Tibial nerve (tissue), 3 donors: ENCODE data around the gene ZFAND2B.

Experiments used
- POLR2A ChIP-seq, 2 donors: fragments of 450-650 bp; IDR thresholded peaks; one replicate each; pipeline ENCODE4 v1.6.1; 2017; ENCODE audit warnings: antibody characterized with exemption in 2 of 2, mild to moderate bottlenecking in 2 of 2, moderate library complexity in 2 of 2
- TF ChIP-seq, protein P1 (sequence below), 5 experiments: fragments of 200-600 bp in 3 of 5; fragments of 450-650 bp in 2 of 5; sonication (generic) in 3 of 5; IDR thresholded peaks; one replicate each; pipeline ENCODE4 v1.5.1; 2016 to 2019; ENCODE audit warnings: antibody characterized with exemption in 5 of 5, mild to moderate bottlenecking in 3 of 5, moderate library complexity in 2 of 5

DNA sequence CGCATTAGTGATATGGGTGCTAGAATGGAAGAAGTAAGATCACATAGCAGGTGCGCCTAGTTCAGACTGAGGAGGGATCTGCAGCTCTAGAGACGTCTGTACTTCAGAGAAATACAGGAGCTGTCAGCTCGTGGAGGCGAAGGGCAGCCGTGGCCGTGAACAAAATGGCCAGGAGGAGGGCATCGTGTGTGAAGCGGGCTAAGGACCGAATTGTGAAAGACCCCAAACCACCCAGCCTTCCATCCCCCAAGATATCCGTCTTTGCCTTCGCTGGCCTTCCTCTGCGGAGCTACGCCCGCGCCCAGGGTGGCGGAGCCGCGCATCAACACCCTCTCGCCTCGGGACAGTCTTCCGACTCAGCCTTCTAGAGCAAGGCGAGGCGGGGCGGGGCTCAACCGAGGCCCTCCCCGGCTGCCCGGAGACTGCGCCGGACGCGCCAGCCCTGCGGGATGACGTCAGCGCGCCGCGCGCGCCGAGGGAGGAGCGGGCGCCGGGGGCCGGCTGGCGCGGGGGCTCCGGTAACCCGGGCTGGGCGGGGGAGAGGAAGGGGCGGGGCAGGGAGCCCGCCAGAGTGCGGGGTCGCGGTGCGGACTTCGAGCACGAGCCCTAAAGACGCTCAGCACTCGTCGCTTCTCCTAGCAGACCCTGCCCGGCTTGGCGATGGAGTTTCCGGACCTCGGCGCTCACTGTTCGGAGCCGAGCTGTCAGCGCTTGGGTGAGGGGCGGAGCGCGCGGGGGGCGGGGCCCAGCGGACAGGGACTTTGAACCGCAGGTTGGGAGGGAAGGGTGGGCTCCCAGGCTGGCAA lies at the start of gene ZFAND2B:
- TF ChIP-seq, protein P1, sequence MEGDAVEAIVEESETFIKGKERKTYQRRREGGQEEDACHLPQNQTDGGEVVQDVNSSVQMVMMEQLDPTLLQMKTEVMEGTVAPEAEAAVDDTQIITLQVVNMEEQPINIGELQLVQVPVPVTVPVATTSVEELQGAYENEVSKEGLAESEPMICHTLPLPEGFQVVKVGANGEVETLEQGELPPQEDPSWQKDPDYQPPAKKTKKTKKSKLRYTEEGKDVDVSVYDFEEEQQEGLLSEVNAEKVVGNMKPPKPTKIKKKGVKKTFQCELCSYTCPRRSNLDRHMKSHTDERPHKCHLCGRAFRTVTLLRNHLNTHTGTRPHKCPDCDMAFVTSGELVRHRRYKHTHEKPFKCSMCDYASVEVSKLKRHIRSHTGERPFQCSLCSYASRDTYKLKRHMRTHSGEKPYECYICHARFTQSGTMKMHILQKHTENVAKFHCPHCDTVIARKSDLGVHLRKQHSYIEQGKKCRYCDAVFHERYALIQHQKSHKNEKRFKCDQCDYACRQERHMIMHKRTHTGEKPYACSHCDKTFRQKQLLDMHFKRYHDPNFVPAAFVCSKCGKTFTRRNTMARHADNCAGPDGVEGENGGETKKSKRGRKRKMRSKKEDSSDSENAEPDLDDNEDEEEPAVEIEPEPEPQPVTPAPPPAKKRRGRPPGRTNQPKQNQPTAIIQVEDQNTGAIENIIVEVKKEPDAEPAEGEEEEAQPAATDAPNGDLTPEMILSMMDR (IDR thresholded peaks at IDR 0.05) = peak in 2 of 5 experiments; percentile 65 to 68
- TF ChIP-seq POLR2A (IDR thresholded peaks at IDR 0.05) = peak; percentile 95 to 99
